HG03457 (cell line): ENCODE results near the gene RIC1.
"Not testable (repeated sequence)": the region's sequence is repeated elsewhere in the genome, so short reads cannot be mapped to it uniquely, and the experiment has no call there.

Source experiments
- ATAC-seq: cut with Tn5 transposase; IDR thresholded peaks from one replicate; pipeline ENCODE4 v1.9.1; 2021; ENCODE audit warnings: moderate number of reproducible peaks; ENCODE audit not compliant: unreplicated experiment

RIC1 gene

DNA sequence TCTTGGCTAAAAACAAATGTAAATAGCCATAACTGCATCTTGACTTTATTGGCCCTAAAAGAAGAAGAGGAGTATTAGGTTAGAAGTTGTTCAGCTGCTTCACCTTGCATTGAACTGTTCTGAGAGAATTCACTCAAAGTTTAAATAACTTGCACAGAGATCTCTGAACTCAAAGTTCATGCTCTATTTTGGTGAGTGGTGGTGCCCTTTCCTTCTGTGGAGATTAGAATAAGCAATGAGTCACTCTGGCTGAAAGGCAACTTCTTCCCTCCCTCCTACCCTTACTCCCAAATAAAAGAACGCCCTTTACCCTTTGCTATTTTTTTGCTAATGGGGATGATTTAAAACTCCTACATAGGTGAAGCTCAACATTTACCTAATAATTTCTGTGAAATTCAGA lies 155.1 kb downstream of the RIC1 start:
- ATAC-seq: no peak

GRCh38 chr9:5784526-5785315 lies 155.8 kb downstream of the RIC1 start:
- no peak for ATAC-seq

- ATAC-seq: no peak
These were observed 157.6 kb downstream of the RIC1 start for GRCh38 chr9:5786370-5787127.

DNA sequence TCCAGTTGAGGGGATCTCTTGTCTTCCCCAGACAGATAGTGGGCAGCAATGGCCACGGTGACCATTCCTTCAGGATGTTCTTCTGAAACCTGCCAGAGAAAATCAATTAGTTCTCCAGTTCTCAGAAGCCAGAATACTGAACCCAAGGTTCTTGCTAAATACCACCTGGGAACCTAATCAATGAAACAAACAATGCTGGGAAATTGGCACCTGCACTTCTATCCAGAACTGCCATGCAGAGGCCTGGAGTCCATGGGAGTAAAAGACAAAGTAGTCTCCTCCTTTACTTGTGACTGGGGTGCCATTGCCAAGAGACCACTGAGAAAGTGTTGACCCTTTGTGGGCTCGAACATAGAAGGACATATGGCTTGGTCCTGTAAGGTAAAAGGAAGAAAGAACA lies 158.3 kb downstream of the RIC1 start:
- no peak for ATAC-seq

GRCh38 chr9:5787759-5788302 lies 158.9 kb downstream of the RIC1 start:
- no peak for ATAC-seq

DNA sequence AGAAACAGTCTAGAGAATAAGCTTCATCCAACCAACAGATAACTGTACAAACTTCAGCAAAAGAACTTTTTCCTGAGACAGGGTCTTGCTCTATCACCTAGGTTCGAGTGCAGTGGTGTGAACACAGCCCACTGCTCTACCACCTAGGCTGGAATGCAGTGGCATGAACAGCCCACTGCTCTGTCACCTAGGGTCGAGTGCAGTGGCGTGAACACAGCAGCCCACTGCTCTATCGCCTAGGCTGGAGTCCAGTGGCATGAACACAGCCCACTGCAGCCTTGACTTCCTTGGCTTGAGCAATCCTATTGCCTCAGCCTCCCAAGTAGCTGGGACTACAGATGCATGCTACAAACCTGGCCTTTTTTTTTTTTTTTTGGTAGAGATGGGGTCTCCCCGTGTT lies 160.6 kb downstream of the RIC1 start:
- no peak for ATAC-seq

DNA sequence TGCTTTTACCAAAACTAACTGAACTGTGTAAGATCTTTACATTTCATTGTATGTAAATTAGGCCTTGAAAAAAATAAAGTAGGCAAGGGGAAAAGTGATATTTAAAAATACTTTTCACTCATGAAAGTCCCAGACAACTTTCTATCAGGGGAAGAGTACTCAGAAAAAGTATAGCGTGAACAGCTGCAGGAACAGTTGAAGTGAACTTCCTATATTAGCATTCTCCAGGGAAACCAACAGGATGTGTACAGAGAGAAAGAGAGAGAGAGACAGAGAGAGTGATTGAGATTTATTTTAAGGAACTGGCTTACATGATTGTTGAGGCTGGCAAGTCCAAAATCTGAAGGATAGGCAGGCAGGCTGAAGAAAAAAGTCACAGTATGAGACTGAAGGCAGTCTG lies 162.0 kb downstream of the RIC1 start:
- ATAC-seq: no peak

GRCh38 chr9:5791870-5792269 lies 163.0 kb downstream of the RIC1 start:
- no peak for ATAC-seq

GRCh38 chr9:5793812-5794211 lies 164.9 kb downstream of the RIC1 start:
- ATAC-seq: no peak

GRCh38 chr9:5796298-5796697 lies 167.4 kb downstream of the RIC1 start:
- no peak for ATAC-seq

- ATAC-seq: no peak
These were observed 169.7 kb downstream of the RIC1 start for GRCh38 chr9:5798581-5798980.

DNA sequence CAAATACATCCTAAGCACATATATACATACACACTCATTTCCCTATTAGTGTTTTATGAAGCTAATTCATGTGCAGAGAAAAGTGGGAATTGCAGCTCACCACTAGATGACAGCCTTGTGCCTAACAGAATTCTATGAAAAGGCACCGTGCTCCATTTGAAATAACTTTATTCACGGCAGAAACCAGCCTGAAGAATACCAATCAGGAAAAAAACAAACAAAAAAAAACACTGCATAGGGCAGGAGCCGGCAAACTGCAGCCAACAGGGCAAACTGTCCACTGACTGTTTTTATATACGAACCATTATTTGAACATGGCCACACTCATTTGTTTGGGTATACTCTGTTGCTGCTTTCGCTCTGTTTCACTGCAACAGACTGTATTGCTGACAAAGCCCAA lies 170.4 kb downstream of the RIC1 start:
- ATAC-seq: no peak

GRCh38 chr9:5800378-5800777 lies 171.5 kb downstream of the RIC1 start:
- not testable (repeated sequence) for ATAC-seq

DNA sequence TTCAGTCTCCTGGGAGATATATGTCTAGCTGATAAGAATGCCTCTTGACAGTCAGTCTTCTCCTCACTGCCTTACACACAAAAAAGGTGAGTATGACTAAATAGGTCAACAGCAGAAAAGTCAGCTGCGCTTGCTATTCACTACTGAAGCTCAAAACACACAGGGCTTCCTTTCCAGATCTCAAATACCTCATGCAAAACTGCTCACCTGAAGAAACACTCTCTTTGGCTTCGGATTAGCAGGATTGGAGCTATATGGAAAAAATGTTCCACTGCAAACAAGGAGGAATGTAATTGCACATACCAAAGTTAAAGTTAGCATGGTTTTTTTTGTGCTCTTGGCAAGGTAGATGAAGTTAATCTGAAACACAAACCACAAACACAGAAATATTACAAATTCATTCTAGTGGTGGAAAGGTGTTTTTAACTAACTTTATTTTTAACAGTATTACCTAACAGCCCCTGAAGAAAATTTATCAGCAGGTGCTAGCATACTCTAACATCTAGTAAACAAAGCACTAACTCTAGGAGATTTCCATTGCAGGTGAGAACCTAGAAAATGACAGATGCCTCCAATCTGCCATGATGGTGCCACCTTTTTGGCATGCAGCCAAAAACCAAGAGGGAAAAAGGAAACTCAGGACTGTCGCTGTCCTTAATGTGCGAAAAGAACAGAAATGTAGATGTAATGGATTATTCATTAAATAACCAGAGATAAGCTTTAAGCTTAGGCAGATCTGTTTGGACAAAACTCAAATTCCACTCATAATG lies 172.2 kb downstream of the RIC1 start:
- no peak for ATAC-seq

DNA sequence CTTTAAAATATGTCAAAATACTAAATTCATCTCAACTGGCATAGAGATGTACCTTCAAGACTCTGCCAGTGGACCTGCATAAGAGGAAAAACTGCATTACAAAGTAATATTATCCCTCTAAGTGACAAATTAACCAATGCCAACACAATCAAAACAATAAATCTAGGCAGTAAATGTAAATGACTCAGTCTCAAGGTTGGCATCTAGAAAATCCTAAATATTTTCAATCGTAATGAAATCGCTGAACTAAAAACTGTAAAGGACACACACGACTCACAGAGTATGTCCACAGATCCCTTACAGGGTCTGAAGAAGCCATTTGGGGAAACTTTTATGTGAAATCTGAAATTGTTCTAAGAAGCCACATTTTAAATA lies 172.8 kb downstream of the RIC1 start:
- no peak for ATAC-seq

GRCh38 chr9:5805478-5805877 lies 176.6 kb downstream of the RIC1 start:
- ATAC-seq: no peak

GRCh38 chr9:5811751-5812150 lies 182.8 kb downstream of the RIC1 start:
- no peak for ATAC-seq

- ATAC-seq: no peak
These were observed 184.9 kb downstream of the RIC1 start for GRCh38 chr9:5813824-5814223.

- no peak for ATAC-seq
These were observed 186.6 kb downstream of the RIC1 start for GRCh38 chr9:5815461-5815860.

GRCh38 chr9:5817862-5818261 lies 189.0 kb downstream of the RIC1 start:
- ATAC-seq: no peak

GRCh38 chr9:5818424-5819142 lies 189.7 kb downstream of the RIC1 start:
- no peak for ATAC-seq
